HG03521 (cell line): ENCODE data around the gene LCE3D.
"Not testable (repeated sequence)": the region's sequence is repeated elsewhere in the genome, so short reads cannot be mapped to it uniquely, and the experiment has no call there.

Experiments used
- ATAC-seq: cut with Tn5 transposase; IDR thresholded peaks from one replicate; pipeline ENCODE4 v1.9.1; 2021; ENCODE audit warnings: mild to moderate bottlenecking, moderate library complexity; ENCODE audit not compliant: unreplicated experiment

LCE3D gene, protein sequence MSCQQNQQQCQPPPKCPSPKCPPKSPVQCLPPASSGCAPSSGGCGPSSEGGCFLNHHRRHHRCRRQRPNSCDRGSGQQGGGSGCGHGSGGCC

DNA sequence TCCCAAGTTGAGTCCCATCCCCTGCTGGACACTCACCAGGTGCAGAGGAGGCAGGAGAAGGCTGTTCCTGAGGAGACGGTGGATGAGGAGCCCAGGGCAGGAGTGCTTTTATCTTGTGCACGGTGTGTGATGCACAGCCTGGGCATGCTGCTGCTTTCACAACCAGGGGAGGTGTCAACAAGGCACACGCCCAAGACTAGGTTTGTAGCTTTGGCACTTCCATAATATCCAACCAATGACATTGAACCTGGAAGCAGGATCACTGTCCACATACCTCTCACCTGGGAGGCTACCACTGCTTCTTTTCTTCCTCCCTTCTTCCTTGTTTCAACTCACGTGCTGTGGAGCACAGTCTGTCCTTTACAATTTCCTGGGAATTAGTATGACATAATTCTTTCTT lies at the start of gene LCE3D:
TSS of gene LCE3D (minus strand) at position 84 of the 400 bp plus-strand sequence. CDS start 580 bp downstream, outside the sequence.
- no peak for ATAC-seq

DNA sequence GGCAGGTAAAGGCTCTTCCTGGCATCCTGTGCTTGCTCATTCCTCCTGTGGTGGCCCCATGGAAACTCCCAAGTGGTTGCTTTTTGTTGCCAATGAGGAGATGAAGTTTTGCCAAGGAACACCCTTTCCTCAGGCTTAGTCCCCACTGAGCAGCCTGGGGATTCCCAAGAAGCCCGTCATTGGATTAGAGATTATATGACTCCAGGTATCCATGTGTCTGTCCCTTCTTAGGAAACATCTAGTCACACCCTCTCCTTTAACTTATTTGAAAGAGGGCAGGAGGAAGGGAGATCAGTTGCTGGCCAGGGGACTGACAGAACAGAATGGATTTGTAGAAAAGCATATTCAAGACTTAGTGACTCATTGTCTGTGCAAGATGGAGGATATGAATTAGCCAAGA lies 46.4 kb upstream of the LCE3D start:
- no peak for ATAC-seq

DNA sequence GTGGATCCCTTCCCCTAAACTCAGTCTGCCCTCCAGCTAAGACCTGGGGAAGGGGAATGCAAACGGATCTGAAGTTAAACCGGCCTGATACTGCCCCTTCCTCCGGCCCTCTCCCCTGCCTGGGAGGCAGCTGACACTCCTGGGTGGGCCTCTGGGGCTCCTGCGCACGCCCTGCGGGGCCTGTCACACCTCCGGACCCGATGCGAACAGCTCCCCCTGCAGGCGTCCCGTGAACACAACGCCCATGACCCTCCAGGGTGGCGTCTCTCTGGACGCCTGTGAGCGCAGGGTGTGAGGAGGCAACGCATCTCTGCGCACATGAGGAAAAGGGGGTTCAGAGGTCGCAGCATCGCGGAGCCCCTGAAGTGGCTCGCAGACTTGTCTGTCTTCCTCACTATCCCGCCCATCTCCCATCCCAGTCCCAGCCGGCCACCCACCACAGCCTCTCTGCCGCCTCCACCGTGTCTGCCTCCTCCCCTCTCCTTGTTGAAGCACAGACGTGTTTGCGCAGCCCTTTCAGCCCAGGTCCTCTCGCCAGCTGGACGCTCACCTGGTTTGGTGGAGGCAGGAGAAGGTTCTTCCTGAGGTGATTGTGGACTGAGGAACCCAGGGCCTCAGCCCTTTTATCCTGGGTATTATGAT lies 43.0 kb upstream of the LCE3D start:
- no peak for ATAC-seq

DNA sequence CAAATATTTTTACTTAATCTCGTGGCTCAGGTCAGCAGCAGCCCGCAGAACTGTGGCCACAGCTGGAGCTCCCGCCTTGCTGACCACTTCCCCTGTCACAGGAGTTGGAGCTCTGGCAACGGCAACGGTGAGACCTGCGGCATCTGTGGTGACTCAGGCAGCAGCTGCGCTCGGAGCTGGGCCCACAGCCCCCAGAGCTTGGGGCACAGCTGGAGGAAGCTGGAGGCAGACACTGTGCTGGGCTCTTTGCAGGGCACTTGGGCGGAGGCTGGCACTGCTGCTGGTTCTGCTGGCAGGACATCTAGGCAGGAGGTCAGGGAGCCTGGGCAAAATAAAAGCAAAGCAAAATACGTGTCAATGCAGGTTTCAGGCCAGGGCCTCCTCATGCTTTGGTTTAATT lies 42.5 kb upstream of the LCE3D start, which contains the start of gene LCE3A:
TSS of gene LCE3A (minus strand) at position 301 of the 400 bp plus-strand sequence. CDS start at position 301, 0 bp downstream.
- no peak for ATAC-seq

DNA sequence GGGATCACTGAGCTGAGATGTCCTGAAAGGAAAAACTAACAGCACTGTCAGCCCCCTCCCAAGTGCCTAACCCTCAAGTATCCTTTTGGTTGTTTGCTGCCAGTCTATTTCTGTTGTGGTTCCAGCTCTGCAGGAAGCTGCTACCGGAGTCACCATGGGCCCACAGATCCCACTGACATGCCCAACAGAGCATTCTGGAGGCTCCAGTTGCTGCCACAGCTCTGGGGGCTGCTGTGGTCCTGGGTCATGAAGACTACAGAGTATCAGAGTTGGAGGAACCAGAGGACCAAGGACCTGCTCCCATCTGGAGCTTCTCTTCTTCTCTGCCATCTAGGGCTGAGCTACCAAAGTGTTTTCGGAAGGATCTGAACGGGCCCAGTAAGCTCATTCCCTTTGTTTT lies 41.7 kb upstream of the LCE3D start:
- ATAC-seq: no peak

DNA sequence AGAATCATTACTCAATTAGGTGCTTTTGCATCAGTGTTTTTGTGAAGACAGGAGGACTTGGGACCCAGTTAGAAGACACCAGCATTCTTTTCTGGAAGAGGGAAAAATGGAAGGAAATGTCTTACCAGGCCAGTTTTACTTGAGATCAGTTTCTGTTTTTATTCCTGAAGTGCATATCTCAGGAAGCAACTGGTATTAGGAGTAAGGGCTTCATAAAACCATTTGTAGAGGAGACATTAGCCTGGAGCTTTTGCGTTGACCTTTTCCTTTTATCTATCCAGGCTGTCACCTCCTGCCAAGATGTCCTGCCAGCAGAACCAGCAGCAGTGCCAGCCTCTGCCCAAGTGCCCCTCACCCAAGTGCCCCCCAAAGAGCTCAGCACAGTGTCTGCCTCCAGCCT lies 33.2 kb upstream of the LCE3D start, which contains the start of gene LCE3B:
TSS of gene LCE3B (plus strand) at position 301 of the 400 bp plus-strand sequence. CDS start at position 301, 0 bp downstream.
- no peak for ATAC-seq

DNA sequence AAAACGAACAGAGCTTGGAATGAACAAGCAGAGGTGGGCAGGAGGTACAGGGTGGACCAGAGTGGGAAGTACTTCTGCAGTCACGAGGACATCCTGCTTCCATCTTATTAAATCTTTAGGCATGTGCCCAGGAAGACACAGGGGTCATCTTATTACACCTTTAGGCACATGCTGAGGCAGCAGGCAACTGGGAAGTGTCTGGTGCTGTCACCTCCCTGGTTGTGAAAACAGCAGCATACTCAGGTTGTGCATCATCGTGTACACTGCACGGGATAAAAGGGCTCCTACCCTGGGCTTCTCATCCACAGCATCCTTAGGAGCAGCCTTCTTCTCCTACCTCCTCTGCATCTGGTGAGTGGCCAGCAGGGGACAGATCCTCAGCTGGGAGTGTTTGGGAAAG lies 19.6 kb upstream of the LCE3D start, which contains the start of gene LCE3C:
TSS of gene LCE3C (plus strand) at position 301 of the 400 bp plus-strand sequence. CDS start 498 bp downstream, outside the sequence.
- no peak for ATAC-seq

DNA sequence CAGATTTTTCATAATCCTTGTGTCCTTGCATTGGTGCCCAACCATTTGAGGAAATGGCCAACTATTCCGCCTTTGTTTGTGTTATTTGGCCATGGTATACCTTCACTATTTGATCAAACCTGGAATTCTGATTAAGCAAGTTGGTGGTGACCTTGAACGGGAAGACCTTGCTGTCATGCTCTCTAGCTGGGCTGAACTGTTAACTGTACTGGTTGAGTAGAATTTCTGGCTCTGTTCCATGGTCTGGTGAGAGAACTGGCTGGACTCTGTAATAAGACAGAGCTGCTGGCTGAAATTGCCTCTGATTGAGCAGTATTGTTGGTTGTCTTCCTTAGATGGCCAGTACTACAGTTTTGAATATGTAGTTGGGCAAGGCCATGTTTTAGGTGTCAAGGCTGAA lies 16.7 kb upstream of the LCE3D start:
- ATAC-seq: no peak

DNA sequence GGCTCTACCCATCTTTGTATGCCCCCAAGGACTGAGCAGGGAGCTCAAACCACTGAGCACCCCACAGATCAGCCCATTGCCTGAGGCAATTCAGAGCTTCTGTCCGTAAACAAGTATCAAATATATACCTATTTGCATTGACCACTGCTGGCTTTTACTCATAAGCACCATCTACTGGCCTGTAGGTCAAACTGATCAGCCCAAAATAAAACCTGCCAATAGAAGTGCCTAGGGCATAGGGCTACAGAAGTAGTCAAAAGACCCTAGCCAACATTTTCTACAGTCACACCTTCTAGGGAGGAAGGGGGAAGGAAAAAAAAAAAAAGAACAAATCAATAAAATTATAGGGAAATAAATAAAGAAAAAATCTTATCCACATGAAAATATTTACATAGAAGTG lies 5.3 kb upstream of the LCE3D start:
- ATAC-seq: no peak

DNA sequence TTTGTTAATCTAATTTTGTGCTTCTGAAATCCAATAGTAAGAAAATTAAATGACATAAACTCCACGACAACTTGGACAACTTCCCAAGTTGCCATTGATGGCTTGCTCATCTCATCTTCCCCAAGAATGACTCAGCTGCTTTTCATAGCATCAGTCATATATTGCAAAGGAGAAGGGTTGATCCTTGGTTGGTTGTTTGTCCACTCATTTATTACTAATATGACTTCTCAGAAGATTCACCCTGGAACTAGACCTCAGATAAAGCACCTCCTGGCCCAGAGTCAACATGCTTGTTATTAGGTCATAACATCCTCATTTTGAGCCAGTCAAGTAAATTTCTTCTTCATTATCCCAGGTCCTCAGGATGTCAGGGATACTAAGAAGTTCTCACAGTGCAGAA lies 2.3 kb upstream of the LCE3D start:
- no peak for ATAC-seq

DNA sequence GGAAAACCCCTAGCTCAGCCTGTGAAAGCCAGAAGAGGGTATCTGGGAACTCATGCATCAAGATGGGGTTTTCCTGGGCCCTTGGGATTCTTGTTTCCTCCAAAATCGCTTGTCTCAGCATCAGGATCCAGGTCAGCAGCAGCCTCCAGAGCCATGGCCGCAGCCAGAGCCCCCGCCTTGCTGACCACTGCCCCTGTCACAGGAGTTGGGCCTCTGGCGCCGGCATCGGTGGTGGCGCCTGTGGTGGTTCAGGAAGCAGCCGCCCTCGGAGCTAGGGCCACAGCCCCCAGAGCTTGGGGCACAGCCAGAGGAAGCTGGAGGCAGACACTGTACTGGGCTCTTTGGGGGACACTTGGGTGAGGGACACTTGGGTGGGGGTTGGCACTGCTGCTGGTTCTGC lies 790 bp downstream of the LCE3D start:
- not testable (repeated sequence) for ATAC-seq

DNA sequence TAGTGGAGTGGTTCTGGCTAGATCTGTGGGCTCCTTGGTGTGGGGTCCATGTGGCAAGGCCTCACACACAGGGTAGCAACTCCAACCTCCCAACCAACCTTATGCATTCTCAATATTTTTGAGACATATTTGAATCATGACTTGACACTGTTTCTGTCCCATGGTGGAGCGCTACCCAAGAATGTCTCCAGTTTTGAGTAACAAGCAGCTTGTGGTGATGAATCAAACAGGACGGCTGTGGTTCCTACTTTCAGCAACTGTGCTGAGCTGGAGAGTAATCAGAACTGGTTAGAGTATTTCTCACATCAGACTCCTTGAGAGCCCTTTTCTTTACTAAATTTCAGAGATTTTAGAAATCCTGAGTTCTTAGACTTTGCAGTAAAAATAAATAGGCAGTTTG lies 3.1 kb downstream of the LCE3D start:
- no peak for ATAC-seq

DNA sequence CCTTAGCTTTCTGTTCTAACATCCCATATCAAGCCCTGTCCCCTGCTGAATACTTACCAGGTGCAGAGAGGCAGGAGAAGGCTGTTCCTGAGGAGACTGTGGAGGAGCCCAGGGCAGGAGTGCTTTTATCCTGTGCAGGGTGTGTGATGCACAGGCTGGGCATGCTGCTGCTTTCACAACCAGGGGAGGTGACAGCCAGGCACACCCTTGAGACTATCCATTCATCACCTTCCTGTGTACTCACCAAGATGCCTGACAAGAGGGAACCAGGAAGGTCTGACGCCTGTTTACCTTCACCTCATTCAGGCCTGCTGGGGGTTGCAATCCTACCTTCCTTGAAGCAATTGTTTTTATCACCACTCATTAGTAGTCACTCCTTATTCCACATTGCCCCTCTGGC lies 13.6 kb downstream of the LCE3D start, which contains the start of gene LCE3E:
TSS of gene LCE3E (minus strand) at position 100 of the 400 bp plus-strand sequence. CDS start 572 bp downstream, outside the sequence.
- no peak for ATAC-seq

DNA sequence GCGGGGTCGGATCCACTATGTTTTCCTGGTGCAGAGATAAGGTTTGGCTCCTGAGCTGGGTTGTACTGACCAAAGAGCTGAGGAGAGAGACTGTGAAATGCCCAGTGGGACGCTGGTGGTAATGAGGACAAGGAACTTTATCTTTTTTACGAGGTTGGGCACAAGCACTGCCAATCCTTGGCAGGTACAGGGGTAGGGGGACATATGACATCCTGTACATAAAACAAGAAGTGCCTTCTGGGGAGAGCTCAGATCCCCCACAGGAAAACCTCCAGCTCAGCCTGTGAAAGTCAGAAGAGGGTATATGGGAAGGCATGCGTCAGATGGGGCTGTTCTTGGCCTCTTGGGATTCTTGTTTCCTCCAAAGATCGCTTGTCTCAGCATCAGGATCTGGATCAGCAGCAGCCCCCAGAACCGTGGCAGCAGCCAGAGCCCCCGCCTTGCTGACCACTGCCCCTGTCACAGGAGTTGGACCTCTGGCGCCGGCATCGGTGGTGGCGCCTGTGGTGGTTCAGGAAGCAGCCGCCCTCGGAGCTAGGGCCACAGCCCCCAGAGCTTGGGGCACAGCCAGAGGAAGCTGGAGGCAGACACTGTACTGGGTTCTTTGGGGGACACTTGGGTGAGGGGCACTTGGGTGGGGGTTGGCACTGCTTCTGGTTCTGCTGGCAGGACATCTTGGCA lies 14.6 kb downstream of the LCE3D start:
- ATAC-seq: no peak

DNA sequence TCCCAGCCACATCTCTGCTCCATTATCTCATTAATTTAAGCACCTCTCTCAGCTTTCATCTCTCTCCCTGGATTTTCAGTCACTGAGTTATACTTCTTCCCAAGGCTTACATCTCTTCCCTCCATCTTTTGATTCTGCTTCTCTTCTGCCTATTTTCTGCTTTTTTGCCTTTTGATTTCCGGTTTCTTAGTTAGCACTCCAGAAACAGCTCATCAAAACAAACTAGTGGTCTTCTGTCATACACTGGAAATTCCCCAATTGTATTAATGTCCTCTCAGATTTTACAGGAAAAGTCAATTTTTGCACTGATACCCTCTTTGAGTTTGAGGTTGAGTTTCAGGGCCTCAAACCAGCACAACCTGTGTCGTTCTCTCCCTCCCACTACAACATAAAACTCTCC lies 15.2 kb downstream of the LCE3D start:
- ATAC-seq: no peak

DNA sequence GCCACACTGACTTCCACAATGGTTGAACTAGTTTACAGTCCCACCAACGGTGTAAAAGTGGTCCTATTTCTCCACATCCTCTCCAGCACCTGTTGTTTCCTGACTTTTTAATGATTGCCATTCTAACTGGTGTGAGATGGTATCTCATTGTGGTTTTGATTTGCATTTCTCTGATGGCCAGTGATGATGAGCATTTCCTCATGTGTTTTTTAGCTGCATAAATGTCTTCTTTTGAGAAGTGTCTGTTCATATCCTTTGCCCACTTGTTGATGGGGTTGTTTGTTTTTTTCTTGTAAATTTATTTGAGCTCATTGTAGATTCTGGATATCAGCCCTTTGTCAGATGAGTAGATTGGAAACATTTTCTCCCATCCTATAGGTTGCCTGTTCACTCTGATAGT lies 32.0 kb downstream of the LCE3D start:
- ATAC-seq: not testable (repeated sequence)

DNA sequence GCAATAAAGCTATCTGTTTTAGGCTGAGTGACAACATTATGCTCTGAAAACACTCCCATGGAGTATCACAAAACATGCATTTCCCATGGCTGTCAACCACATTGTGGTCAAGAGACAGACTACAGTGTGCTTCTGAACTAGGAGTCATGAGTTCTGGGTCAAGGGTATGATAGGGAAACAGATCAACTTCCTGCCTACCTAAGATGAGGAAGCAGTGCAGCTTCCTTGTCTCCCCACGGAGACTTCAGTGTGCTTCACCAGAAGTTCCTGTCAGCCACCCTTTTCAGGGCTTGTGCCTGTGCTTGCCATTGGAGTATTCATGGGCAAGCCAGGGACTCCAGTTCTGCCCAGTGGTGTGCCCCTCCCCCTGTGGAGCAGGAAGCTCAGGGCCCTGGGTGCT lies 33.6 kb downstream of the LCE3D start:
- no peak for ATAC-seq

DNA sequence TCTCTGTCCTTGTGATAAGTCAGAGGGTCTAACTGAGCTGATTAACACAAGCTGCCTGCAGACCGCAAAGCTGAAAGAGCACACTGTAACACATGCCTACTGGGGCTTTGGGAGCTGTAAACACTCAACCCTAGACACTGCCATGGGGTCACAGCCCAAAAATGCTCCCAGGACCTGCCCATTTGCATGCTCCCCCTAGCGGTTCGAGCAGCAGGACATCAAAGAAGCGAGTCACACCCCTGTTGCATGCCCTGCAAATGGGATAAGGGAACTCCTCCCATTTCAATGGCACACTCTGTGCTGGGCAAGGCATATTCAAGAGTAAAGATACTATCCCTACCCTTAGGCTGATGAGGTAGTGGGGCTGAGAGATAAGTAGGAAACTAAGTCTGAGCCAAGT lies 36.5 kb downstream of the LCE3D start:
- no peak for ATAC-seq

DNA sequence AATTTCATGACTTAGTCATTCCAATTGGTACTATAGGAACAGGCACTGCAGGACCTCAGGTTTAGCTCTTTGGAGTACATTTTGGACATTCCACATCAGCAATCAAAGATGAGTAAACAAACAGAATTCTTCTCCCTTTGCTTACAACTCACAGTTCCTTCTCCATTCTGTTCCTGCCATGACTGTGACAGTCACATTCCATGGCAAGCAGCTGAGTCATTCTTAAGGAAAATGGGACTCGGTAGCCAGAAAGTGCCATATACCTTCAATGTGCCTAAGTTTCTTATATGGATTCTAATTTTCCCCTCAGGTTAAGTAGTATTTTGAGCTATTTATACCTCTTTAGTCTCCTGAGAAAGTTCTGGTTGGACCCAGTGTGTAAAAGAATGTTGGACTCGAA lies 40.4 kb downstream of the LCE3D start:
- no peak for ATAC-seq

DNA sequence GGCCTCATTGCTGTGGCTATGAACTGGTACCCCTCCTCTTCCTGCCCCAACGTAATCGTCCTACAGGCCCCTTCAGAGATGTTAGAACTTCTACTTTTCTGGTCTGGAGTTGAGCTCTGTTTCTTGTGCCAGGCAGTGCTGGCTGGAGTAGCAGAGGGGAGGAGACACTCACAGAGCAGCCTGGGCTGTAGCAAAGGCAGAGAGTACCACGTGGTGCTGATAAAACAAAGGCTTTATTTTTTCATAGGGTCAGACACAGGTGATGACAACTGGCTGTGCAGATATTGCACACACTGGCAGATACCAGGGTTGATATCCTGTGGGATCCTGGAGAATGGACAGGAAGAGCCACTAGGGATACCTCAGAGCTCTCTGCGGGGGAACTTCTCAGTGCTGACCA lies 42.8 kb downstream of the LCE3D start:
- ATAC-seq: no peak

DNA sequence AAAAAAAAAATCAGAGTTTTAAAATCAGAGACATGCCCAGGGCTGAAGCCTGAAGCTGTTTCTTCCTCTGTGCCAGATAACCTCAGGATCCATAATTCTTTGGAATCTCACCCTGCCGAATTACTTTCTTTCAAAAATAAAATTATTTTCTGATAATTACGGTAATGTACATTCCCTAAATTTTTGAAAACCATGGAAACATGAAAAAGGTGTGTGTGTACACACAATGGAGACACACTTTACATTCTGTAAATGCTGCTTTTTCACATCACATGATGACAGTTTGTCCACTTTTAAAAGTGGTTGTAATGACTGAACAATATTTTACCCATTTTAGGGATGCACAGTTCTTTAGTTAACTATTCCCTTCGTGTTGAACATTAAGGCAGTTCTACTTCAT lies 44.5 kb downstream of the LCE3D start:
- no peak for ATAC-seq

DNA sequence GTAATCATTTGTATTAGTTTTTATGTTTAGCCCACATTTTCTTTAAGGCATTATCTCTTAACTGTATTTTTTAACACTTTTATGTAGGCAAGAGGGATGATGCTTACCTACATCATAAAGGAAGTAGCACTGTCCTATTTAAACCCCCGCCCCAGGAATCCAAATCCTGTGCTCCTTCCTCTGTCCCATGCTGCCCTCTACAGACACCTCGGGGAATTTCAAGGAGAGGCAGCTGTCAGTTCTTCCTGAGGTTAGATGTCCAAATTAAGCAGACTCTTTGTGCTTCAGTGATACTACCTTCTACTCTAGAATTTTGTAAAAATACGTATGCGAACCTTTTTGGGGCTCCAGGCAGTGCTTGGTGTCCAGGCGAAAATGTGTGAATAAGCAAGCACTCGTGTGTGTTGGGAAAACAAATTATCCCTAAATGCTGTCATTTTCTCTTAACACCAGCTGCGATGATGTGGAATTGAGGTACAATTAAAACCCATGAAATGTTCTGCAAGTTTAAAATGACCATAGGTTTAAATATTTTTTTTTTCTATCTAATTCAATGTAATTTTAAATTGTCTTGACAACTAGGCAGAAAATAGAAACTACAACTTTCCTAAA lies 46.9 kb downstream of the LCE3D start:
- ATAC-seq: no peak
